ENCODE data around the gene SAMSN1.
A peak's percentile ranks its signal among the peaks of the same experiment; 100 is the strongest.

SAMSN1 gene

DNA sequence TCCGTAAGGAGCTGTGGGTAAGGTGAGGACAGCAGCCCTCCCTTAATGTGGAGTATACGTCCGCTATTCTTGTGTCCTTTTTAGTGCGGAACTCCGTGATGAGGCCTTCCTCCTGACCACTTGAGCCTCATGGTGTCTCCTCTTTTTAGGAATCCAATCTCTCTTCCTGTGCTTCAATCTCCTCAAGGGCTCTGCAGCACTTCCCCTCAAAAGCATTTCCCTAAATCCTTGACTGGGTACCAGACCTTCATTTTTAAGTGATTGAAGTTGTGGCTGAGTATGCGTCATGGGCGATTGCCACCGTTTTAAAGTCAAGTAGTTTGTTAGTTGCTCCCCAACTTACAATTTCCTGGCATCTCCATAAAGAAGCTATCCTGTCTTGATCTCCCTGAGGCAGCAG is 62.8 kb downstream of the SAMSN1 start:
- DNase-seq: no peak

DNA sequence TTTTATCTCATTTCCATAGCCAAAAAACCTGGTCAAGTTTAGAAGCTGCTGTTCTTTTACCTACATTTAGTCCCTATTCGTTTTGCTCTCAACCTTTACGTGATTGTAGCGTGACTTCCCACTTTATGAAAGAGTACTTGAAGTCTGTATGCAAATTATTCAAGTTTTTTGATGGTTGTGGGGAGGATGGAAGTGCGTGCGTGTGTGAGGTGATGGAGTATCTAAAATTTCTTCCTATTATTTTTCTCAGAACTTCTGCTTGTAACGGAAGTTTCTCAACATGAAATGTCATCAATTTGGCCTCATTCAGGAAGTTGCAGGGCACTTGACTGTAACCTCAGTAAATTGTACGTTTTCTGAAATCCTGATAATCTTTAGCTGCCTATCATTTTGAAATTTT is 64.0 kb downstream of the SAMSN1 start:
- peak; percentile 95 to 97 for DNase-seq

DNA sequence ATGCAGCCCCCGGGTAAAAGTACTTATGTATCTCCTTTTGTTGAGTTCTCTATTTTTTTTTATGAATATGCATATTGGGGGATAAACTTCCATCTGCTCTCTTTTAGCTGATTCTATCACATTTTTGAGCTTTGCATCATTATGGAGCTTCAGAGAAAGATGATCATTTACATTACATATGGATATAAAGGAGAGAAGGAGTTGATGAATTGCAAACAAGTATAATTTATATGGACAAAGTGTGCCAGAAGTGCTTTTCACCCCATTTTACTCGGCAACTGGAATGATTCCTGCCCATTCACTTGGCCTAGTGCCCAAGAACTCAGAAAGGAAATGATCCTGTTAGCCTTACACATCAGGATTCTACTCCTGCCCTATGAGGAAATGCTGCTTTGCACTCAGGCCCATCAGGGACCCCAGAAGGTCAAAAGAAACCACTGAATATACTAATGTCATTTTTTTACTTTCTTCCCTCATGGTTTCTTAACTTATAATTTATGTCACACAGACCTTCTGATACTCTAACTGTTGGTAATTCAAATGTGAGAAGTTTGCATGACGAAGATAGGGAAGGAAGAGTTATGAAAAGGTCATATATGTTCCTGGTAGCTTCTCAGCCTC is 65.6 kb downstream of the SAMSN1 start:
- peak in 1 of 2 experiments; percentile 11 for DNase-seq

GRCh38 chr21:14479241-14479786 is 66.8 kb downstream of the SAMSN1 start:
- no peak for DNase-seq

GRCh38 chr21:14477841-14478240 is 68.3 kb downstream of the SAMSN1 start:
- DNase-seq: no peak

DNA sequence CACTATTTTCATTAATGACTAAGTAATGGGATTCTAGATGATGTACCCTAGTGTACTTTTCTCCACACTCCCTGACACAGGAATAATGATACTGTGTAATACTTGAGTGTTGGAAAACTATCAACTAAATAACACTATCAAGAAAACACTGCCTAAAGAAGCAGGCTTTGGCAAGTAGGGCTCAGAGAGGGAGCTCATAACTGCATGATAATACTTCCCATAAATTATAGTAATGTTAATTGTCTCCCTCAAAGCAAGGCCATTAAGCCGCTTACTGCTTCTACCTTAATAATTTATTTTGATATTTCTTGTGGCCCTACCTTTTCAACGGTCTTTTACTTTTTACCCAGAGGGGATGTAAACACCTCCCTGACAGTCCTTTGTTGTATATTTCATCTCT is 69.0 kb downstream of the SAMSN1 start:
- DNase-seq: no peak

- no peak for DNase-seq
Measured at GRCh38 chr21:14474995-14475394, 71.1 kb downstream of the SAMSN1 start.

DNA sequence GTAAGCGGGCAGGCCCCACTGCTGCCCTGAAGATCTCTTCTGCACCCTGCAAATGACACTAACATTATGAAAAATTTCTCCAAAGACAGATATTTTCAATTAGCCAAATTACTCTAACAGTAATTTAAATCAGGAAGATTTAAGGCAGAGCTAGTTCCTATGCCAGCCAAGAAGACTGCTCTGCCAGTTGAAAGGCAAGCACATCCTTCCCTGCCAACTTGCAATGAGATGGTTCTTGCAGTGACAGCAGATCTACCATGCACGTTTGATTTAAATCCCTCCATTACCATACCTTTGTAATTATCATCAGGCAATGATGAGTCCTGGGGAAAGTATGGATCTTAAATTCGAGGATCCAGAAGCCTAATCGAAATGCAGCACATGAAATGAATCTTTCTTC is 76.5 kb downstream of the SAMSN1 start:
- no peak for DNase-seq

GRCh38 chr21:14466715-14467114 is 79.4 kb downstream of the SAMSN1 start:
- DNase-seq: no peak

DNA sequence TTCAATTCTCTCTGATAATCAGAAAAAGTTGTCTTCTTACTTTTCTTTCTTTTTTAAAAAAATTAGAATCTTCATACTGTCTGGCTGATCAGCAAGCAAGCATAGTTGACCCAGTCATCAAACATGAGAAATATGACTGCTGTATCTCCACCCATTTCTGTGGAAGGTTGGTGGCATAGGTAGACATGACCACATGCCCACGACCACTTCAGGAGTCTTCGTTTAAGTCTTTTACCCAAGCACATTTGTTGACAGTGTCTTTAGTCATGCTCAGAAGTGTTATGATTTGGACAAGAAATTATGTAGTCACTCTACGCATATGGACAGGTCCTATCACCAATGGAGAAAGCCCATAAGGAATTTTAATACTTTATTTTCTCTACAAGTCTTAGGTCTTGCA is 88.4 kb downstream of the SAMSN1 start:
- no peak for DNase-seq

DNA sequence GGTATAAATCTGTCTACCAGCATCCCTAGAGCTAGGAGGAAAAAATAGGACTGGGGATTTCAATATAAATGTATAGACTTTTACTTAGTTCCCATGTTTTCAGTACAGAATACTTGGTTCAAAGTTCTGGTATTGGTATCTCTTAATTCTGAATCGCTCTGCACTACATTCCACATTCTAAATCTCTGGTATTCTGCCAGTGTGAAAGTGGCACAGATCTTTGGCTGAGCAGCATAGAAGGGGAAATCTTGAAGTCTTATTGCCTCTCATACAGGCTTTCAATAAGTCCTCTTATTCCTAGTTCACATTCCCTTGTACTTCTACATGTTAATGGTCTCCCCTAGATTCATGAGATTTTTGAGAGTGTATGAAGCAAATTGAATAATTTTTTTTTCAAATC is 89.2 kb downstream of the SAMSN1 start:
- DNase-seq: no peak

DNA sequence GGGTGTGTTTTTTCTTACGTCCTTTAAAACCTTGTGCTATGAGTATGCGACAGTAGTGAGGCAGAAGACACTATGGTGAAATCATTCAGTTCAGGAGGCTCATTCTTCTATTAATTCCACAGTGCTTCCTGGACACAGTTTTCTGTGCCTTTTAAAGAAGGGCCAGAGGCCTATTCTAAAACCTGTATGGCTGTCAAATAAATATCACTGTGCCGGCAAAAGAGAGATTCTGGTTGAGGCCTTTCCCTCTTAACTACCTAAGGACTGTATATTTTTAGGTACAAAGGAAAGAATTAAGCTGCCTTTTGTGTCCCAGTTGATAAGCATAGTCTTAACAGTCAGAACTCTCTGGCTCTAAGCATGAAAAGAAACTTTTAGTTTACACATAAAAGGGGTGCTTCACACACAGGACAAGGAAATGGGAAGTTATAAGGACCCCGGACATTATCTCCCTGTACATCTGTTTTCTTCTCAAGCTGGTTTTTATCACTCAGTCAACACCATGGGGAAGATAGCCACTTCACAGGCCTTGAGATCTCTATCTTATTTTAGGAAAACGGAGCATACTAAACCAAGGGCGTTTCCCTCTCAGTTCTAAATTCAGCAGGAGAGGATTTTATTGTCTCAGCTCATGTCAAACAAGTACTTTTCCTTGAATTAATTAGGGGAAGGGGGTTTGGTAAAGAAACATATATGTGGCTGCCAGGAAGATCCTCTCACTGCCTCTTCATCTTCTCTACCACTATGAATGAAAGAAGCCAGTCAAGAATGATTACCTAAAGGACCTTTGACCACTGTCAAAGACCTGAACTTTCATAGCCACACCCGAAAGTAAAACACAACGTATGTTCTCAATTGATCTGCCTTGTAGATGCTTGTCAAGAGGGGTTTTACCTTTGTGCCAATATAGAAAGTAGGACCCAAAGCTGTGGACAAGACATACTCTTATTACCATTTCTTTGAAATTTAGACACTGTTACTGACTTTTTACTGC is 91.8 kb downstream of the SAMSN1 start:
- peak in 1 of 2 experiments; percentile 30 for DNase-seq

DNA sequence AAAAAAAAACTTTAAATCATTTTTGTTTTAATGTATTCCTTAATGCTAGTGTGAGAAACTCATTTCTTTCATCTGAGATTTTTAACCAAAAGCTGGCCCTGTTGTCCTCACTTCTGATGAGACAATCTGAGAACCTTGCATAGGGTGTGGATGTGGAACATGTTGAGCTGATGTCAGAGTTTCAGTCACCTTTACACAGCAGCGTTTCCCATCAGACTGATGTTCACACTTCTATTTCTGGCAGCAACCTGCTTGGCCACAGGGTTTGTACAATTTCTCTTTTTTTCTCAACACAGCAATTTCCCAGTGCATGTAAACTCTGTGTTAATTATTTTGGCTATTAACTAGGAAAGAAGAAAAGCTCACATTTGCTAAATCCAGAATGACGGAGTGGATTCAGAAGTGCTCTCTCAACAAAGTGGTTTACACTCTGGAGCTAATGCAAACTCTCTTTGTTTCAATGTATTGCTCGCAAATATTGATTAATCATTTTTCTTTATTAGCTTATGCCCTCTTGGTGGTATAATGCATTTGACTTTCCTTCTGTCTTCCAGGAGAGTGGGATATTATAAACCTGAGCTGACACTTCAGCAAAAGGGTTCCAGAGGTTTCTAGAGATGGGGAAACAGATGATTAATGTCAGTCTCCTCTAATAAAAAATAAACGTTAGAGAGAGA is 92.6 kb downstream of the SAMSN1 start:
- no peak for DNase-seq

DNA sequence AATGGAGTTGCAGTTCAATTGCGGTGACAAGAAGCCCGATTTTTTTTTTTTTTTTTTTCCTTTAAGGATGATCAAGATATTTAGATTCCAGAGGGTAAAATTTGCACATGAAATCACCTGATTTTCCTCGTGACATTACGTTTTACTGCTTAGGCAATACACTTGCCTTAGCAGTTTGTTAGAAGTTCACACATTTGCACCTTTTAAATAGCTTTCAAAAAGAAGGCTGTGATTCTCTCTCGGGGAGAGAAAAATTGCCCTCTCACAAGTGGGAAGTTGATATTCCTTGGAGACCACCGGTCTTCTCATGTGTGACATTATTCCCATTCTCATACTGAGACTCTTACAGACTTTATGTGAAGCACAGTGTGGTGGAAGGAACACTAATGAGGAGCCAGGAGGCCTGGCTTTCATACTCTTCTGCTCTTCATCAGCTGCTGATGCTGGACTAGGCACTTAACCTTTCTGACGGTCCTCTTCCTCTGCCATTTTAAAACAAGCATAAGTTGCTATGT is 93.3 kb downstream of the SAMSN1 start:
- no peak for DNase-seq

- DNase-seq: no peak
Measured at GRCh38 chr21:14452031-14452726, 93.9 kb downstream of the SAMSN1 start.

GRCh38 chr21:14451546-14451945 is 94.6 kb downstream of the SAMSN1 start:
- DNase-seq: no peak

GRCh38 chr21:14448784-14449183 is 97.3 kb downstream of the SAMSN1 start:
- DNase-seq: no peak

GRCh38 chr21:14438211-14438610 is 107.9 kb downstream of the SAMSN1 start:
- DNase-seq: peak; percentile 20 to 23

DNA sequence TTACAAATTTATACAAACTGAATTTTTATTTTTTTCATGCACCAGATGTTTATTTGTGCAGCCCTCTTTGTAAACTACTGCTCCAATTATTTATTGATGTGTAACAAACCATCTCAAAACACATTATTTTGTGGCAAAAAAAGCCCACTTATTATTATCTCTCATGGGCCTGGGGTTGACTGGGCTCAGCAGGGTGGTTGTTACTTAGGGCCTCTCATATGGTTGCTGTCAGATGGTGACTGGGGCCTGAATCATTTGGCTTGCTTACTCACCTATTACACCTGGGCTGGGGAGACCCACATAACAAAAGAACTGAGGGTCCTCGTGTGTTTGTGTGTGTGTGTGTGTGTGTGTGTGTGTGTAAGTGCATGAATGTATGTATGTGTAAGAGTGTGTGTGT is 110.7 kb downstream of the SAMSN1 start:
- no peak for DNase-seq
